SK-N-SH (cell line): Measurements from ENCODE around the gene VANGL1. TPM values are rescaled to one million over a fixed set of nuclear protein-coding genes. Genes with fewer than 3 reads are reported as not detected.
A peak's percentile ranks its signal among the peaks of the same experiment; 100 is the strongest.

Source experiments
- CTCF ChIA-PET: fragments of 300-600, 350-600 bp; formaldehyde crosslinking; extraction: SDS; loops from one replicate; lab custom pipeline; 2021; lab: Yijun Ruan, JAX
- POLR2A ChIA-PET: fragments of 350-600 bp; sonication (Branson Sonifier 250); formaldehyde crosslinking; extraction: SDS; loops from one replicate; lab custom pipeline; 2020; ENCODE audit warnings: antibody characterized with exemption, inconsistent platforms; lab: Yijun Ruan, JAX
- DNase-seq: peaks from one replicate; pipeline ENCODE4 v3.0.0; 2012
- H2AFZ ChIP-seq: fragments of 200-600 bp; sonication (generic); 2 replicates; pipeline ENCODE4 v1.8.1; 2016; ENCODE audit warnings: antibody characterized with exemption, mild to moderate bottlenecking, low read depth
- H3F3A ChIP-seq: fragments of 200-600 bp; sonication (generic); replicated peaks from 2 replicates; pipeline ENCODE3; 2016; ENCODE audit warnings: antibody characterized with exemption, mild to moderate bottlenecking; ENCODE audit not compliant: insufficient read depth
- H3K27ac ChIP-seq, 2 experiments: fragments of 200-500 bp in 1 of 2; fragments of 200-600 bp in 1 of 2; sonication (Bioruptor generic) in 1 of 2; sonication (generic), shearing (Covaris generic) in 1 of 2; 2 replicates each; pipeline versions ENCODE4 v1.5.1 to v1.6.1; 2014 to 2016; ENCODE audit warnings: low read depth in 2 of 2, inconsistent platforms in 1 of 2, low read length in 1 of 2, mild to moderate bottlenecking in 1 of 2, mixed read lengths in 1 of 2
- H3K27me3 ChIP-seq: fragments of 200-600 bp; sonication (generic), shearing (Covaris generic); 2 replicates; pipeline ENCODE4 v1.6.1; 2016; ENCODE audit warnings: mixed run types; ENCODE audit not compliant: insufficient read depth
- H3K36me3 ChIP-seq, 2 experiments: fragments of 200-500 bp in 1 of 2; fragments of 200-600 bp in 1 of 2; sonication (Bioruptor generic) in 1 of 2; sonication (generic) in 1 of 2; replicated peaks in 1 of 2; 2 replicates each; pipeline versions ENCODE3 to v1.5.1; 2014 to 2016; ENCODE audit warnings: low read length in 1 of 2, mild to moderate bottlenecking in 1 of 2; ENCODE audit not compliant: insufficient read depth in 2 of 2, control insufficient read depth in 1 of 2
- H3K4me1 ChIP-seq, 2 experiments: fragments of 200-500 bp in 1 of 2; fragments of 200-600 bp in 1 of 2; sonication (Bioruptor generic) in 1 of 2; sonication (generic), shearing (Covaris generic) in 1 of 2; 2 replicates each; pipeline versions ENCODE4 v1.5.1 to v1.6.1; 2014 to 2016; ENCODE audit warnings: low read depth in 1 of 2, low read length in 1 of 2, mixed run types in 1 of 2; ENCODE audit not compliant: insufficient read depth in 2 of 2, control insufficient read depth in 1 of 2
- H3K4me2 ChIP-seq: fragments of 200-600 bp; sonication (generic), shearing (Covaris generic); 2 replicates; pipeline ENCODE4 v1.6.1; 2017; ENCODE audit warnings: mixed run types
- H3K4me3 ChIP-seq, 2 experiments: fragments of 200-500 bp in 1 of 2; fragments of 200-600 bp in 1 of 2; sonication (Bioruptor generic) in 1 of 2; sonication (generic), shearing (Covaris generic) in 1 of 2; 2 replicates each; pipeline versions ENCODE4 v1.5.1 to v1.8.1; 2014 to 2016; ENCODE audit warnings: low read depth in 2 of 2, inconsistent platforms in 1 of 2, low read length in 1 of 2, mild to moderate bottlenecking in 1 of 2, mixed read lengths in 1 of 2, moderate library complexity in 1 of 2
- H3K79me2 ChIP-seq: fragments of 200-600 bp; sonication (generic); 2 replicates; pipeline ENCODE4 v1.8.1; 2017; ENCODE audit warnings: mild to moderate bottlenecking; ENCODE audit not compliant: insufficient read depth
- H3K9ac ChIP-seq: fragments of 200-600 bp; sonication (generic); 2 replicates; pipeline ENCODE4 v1.6.1; 2017; ENCODE audit warnings: mixed run types
- H3K9me2 ChIP-seq: fragments of 200-600 bp; sonication (generic); 2 replicates; pipeline ENCODE4 v1.6.1; 2017; ENCODE audit warnings: mixed run types
- H3K9me3 ChIP-seq: fragments of 200-600 bp; sonication (generic); 2 replicates; pipeline ENCODE4 v1.6.1; 2017; ENCODE audit warnings: mixed run types, mild to moderate bottlenecking, moderate library complexity
- H4K20me1 ChIP-seq: fragments of 200-600 bp; sonication (generic); 2 replicates; pipeline ENCODE4 v1.6.1; 2017; ENCODE audit warnings: mild to moderate bottlenecking, mixed run types; ENCODE audit not compliant: insufficient read depth
- EZH2phosphoT487 ChIP-seq: fragments of 200-600 bp; sonication (generic); IDR thresholded peaks from 2 replicates; pipeline ENCODE4 v1.6.1; 2017; ENCODE audit warnings: low read depth, mixed run types, mild to moderate bottlenecking, antibody characterized with exemption, moderate library complexity, borderline replicate concordance
- FOSL2 ChIP-seq: IDR thresholded peaks from 2 replicates; pipeline ENCODE4 v1.4.0; 2012; ENCODE audit warnings: low read depth, mild to moderate bottlenecking, moderate library complexity, borderline replicate concordance
- FOXJ3 ChIP-seq: sonication (generic); formaldehyde crosslinking; IDR thresholded peaks from 2 replicates; pipeline ENCODE4 v1.5.1; 2020; ENCODE audit warnings: mild to moderate bottlenecking, missing genetic modification reagents
- FOXM1 ChIP-seq: IDR thresholded peaks from 2 replicates; pipeline ENCODE4 v1.4.0; 2012; ENCODE audit warnings: low read depth, mild to moderate bottlenecking
- GABPA ChIP-seq: IDR thresholded peaks from 2 replicates; pipeline ENCODE4 v1.4.0; 2012; ENCODE audit warnings: low read depth, mild to moderate bottlenecking
- GATA2 ChIP-seq: sonication (generic); formaldehyde crosslinking; IDR thresholded peaks from 2 replicates; pipeline ENCODE4 v1.5.0; 2020; ENCODE audit warnings: mild to moderate bottlenecking, missing genetic modification reagents
- IRF3 ChIP-seq: fragments of 150-350 bp; IDR thresholded peaks from 2 replicates; pipeline ENCODE4 v1.6.1; 2016; ENCODE audit warnings: mild to moderate bottlenecking, low read depth, low read length
- JUND ChIP-seq: IDR thresholded peaks from 2 replicates; pipeline ENCODE4 v1.4.0; 2012
- MAX ChIP-seq: IDR thresholded peaks from 2 replicates; pipeline ENCODE4 v1.4.0; 2012; ENCODE audit warnings: low read depth
- MEF2A ChIP-seq: IDR thresholded peaks from 2 replicates; pipeline ENCODE4 v1.4.0; 2012; ENCODE audit warnings: low read depth, borderline replicate concordance
- MXI1 ChIP-seq: IDR thresholded peaks from 2 replicates; pipeline ENCODE4 v1.6.1; 2012; ENCODE audit warnings: mild to moderate bottlenecking, low read depth, low read length, improper control_type of control experiment
- NRF1 ChIP-seq: IDR thresholded peaks from 2 replicates; pipeline ENCODE4 v1.6.1; 2012; ENCODE audit warnings: low read depth, mild to moderate bottlenecking, low read length
- PBX3 ChIP-seq: IDR thresholded peaks from 2 replicates; pipeline ENCODE4; 2012
- POLR2AphosphoS5 ChIP-seq: IDR thresholded peaks from 2 replicates; pipeline ENCODE4 v1.6.1; 2012; ENCODE audit warnings: low read depth, low read length
- RAD21 ChIP-seq: IDR thresholded peaks from 2 replicates; pipeline ENCODE4 v1.6.1; 2012; ENCODE audit warnings: mild to moderate bottlenecking, low read length
- RCOR1 ChIP-seq: fragments of 150-350 bp; IDR thresholded peaks from 2 replicates; pipeline ENCODE4 v1.6.1; 2017; ENCODE audit warnings: antibody characterized with exemption, low read length
- SIN3A ChIP-seq: IDR thresholded peaks from 2 replicates; pipeline ENCODE4 v1.6.1; 2012; ENCODE audit warnings: low read depth, mild to moderate bottlenecking, low read length, moderate library complexity, borderline replicate concordance
- SMC3 ChIP-seq: IDR thresholded peaks from 2 replicates; pipeline ENCODE4 v1.6.1; 2012; ENCODE audit warnings: low read depth, low read length, improper control_type of control experiment
- TAF1 ChIP-seq: IDR thresholded peaks from 2 replicates; pipeline ENCODE4 v1.6.1; 2012; ENCODE audit warnings: low read depth, mild to moderate bottlenecking, low read length, moderate library complexity, borderline replicate concordance
- TCF12 ChIP-seq: IDR thresholded peaks from 2 replicates; pipeline ENCODE4 v1.4.0; 2012
- TEAD4 ChIP-seq: IDR thresholded peaks from 2 replicates; pipeline ENCODE4 v1.4.0; 2012; ENCODE audit warnings: mild to moderate bottlenecking, borderline replicate concordance; ENCODE audit not compliant: insufficient read depth
- USF2 ChIP-seq: fragments of 150-350 bp; IDR thresholded peaks from 2 replicates; pipeline ENCODE4 v1.6.1; 2017; ENCODE audit warnings: antibody characterized with exemption, low read length, low read depth, borderline replicate concordance
- ZBTB33 ChIP-seq: IDR thresholded peaks from 2 replicates; pipeline ENCODE4 v1.4.0; 2012; ENCODE audit warnings: low read depth, borderline replicate concordance
- WGBS: methylation state at CpG from one replicate; pipeline ENCODE4 v1.1.6; 2017; ENCODE audit warnings: low lambda C conversion rate; 5-methylcytosine and 5-hydroxymethylcytosine counted together
- polyA plus RNA-seq, 3 experiments: library from polyadenylated mRNA; depleted of rRNA; stranded (reverse); fragments of >200 nt; gene quantifications; 2 replicates each; pipeline ENCODE4 v1.2.3, GENCODE V29; 2012
- TF ChIP-seq, protein P1 (sequence below): fragments of 200-600 bp; sonication (generic); IDR thresholded peaks from 2 replicates; pipeline ENCODE4 v1.6.1; 2017; ENCODE audit warnings: antibody characterized with exemption, mild to moderate bottlenecking, moderate library complexity
- TF ChIP-seq, protein P2 (sequence below): IDR thresholded peaks from 2 replicates; pipeline ENCODE4 v1.4.0; 2012; ENCODE audit warnings: low read depth, borderline replicate concordance

VANGL1 gene
- polyA plus RNA-seq, 1 of the 3 experiments (the other 2 are of a cell fraction), result 5.4 TPM

GRCh38 chr1:115669002-115669673, 27.4 kb downstream of the VANGL1 start:
- Histone ChIP-seq H3K36me3 (peaks cover 22 to 35% of the 10 kb centered on the region in 2 experiments), H3K9me3 (0 out of 2 replicates have a peak, but pooled peaks cover 8% of the 10 kb centered on the region), H3K4me3 (no peak overlapping the region), H3K79me2 (peaks cover 55% of the 10 kb centered on the region; the same call in 1 of the 2 replicates), H3K4me1 (peaks cover 16 to 23% of the 10 kb centered on the region in 2 experiments; a peak in 3 of 4 replicates), H4K20me1 (no peaks in the 10 kb centered on the region), H3K9me2 (no peaks in the 10 kb centered on the region), H3K27ac (peak overlapping the region; percentile 39 to 84; a peak in 3 of 4 replicates), H2AFZ (no peak overlapping the region; the same call in 1 of the 2 replicates), H3K27me3 (no peaks in the 10 kb centered on the region), H3F3A (peaks cover 24% of the 10 kb centered on the region), H3K4me2 (peak overlapping the region; percentile 43; the same call in 1 of the 2 replicates), H3K9ac (peak overlapping the region; percentile 2; the same call in 1 of the 2 replicates)
- DNase-seq, result no peak
- 63% methylated on average over 5 of the region's 5 CpGs for WGBS
- CTCF ChIA-PET, result interaction anchor here (0.8 to 2.2 kb wide), 4 partner anchors 11 to 61 kb away, joined by 3 to 6 read pairs (median 4); no protein-coding TSS in a partner anchor
- POLR2A ChIA-PET, result no interaction called here
- TF ChIP-seq FOSL2 (peak; percentile 88), SMC3 (no peak), NRF1 (no peak), GATA2 (CRISPR knock-in tag) (no peak), MAX (peak; percentile 47; the same call in 1 of the 2 replicates), PBX3 (peak; percentile 80), JUND (peak; percentile 88), RAD21 (no peak), FOXM1 (0 out of 2 replicates have a peak, but pooled peaks have one; percentile 53), FOXJ3 (CRISPR knock-in tag) (no peak), POLR2AphosphoS5 (no peak), MXI1 (no peak), IRF3 (no peak), TCF12 (peak; percentile 84), RCOR1 (no peak), USF2 (no peak), GABPA (no peak), TAF1 (no peak), EZH2phosphoT487 (no peak), ZBTB33 (no peak), TEAD4 (no peak), MEF2A (no peak), SIN3A (no peak)
- TF ChIP-seq, protein P1, sequence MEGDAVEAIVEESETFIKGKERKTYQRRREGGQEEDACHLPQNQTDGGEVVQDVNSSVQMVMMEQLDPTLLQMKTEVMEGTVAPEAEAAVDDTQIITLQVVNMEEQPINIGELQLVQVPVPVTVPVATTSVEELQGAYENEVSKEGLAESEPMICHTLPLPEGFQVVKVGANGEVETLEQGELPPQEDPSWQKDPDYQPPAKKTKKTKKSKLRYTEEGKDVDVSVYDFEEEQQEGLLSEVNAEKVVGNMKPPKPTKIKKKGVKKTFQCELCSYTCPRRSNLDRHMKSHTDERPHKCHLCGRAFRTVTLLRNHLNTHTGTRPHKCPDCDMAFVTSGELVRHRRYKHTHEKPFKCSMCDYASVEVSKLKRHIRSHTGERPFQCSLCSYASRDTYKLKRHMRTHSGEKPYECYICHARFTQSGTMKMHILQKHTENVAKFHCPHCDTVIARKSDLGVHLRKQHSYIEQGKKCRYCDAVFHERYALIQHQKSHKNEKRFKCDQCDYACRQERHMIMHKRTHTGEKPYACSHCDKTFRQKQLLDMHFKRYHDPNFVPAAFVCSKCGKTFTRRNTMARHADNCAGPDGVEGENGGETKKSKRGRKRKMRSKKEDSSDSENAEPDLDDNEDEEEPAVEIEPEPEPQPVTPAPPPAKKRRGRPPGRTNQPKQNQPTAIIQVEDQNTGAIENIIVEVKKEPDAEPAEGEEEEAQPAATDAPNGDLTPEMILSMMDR, result peak; percentile 13; the same call in 1 of the 2 replicates
- TF ChIP-seq, protein P2, sequence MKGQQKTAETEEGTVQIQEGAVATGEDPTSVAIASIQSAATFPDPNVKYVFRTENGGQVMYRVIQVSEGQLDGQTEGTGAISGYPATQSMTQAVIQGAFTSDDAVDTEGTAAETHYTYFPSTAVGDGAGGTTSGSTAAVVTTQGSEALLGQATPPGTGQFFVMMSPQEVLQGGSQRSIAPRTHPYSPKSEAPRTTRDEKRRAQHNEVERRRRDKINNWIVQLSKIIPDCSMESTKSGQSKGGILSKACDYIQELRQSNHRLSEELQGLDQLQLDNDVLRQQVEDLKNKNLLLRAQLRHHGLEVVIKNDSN, result no peak
